GM13977 (cell line): Measurements from ENCODE around the gene INPP4A.

ENCODE experiments used
- DNase-seq: peaks from one replicate; pipeline ENCODE4 v3.0.0; 2012; ENCODE audit warnings: low spot score
- in situ Hi-C: fragments of 300-500 bp; cut with MboI; formaldehyde crosslinking; loops from one replicate; pipeline ENCODE4 v1.12.0; 2022; ENCODE audit warnings: low sequenced_read_pairs, low pct_unique_long_range_greater_than_20kb, mixed read lengths, inconsistent platforms; ENCODE audit not compliant: unreplicated experiment
- TF ChIP-seq, protein P1 (sequence below): IDR thresholded peaks from 2 replicates; pipeline ENCODE4 v1.5.1; 2012; ENCODE audit warnings: mild to moderate bottlenecking, control low read depth; ENCODE audit not compliant: insufficient read depth; ENCODE audit errors: extremely low read depth, missing control alignments

The INPP4A gene

DNA sequence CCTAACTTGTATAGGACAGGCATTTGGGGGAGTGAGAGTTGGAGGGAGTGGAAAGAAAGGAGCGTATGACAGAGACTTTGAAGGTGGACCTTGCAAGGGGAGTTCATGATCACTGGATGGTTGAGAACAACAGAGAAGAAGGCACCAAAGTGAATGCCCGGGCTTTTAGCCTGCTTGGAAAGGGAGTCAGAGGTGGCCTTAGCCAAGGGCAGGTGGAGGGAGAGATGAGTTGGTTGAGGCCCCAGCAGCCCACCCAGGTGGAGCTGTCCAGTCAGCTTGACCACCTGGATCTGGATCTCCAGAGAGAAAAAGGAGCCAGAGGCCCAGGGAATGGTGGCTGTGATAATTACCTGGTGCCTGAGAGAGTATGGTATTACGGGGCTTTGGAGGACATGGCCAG is 90.1 kb downstream of the INPP4A start:
- TF ChIP-seq, protein P1, sequence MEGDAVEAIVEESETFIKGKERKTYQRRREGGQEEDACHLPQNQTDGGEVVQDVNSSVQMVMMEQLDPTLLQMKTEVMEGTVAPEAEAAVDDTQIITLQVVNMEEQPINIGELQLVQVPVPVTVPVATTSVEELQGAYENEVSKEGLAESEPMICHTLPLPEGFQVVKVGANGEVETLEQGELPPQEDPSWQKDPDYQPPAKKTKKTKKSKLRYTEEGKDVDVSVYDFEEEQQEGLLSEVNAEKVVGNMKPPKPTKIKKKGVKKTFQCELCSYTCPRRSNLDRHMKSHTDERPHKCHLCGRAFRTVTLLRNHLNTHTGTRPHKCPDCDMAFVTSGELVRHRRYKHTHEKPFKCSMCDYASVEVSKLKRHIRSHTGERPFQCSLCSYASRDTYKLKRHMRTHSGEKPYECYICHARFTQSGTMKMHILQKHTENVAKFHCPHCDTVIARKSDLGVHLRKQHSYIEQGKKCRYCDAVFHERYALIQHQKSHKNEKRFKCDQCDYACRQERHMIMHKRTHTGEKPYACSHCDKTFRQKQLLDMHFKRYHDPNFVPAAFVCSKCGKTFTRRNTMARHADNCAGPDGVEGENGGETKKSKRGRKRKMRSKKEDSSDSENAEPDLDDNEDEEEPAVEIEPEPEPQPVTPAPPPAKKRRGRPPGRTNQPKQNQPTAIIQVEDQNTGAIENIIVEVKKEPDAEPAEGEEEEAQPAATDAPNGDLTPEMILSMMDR: no peak
- no peak for DNase-seq
- in situ Hi-C loops: no loop called here

DNA sequence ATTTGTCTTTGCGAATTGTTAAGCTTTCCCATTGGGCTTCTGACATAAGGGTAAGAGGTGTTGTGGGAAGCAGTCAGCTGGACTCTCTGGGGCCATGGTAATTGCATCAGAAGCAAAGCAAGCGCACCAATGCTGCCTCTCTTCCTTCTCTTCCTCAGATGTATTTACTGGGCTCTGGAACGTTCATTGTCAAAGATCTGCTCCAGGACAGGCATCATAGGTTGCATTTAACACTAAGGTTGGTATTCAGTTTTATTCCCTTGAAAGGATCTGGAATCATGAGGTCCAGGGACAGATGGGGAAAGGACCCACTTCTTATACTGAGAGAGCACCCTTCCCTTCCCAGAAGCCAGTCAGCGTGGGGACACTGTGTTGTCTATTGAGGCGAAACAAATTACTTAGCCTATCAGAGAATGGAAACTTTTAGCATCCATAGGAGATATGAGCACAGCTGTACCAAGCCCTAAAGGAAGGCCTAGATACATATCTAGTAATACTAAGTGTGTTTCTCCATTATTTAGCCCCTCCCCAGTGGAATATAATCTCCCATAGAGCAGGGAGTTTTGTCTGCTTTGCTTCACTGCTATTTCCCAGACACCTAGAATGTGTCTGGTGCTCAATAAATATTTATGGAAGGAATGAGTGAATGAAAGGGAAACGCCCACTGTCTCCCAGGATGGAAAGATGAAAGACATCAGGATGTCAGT is 91.5 kb downstream of the INPP4A start:
- DNase-seq: no peak
- TF ChIP-seq, protein P1: no peak
- in situ Hi-C loops: no loop called here

DNA sequence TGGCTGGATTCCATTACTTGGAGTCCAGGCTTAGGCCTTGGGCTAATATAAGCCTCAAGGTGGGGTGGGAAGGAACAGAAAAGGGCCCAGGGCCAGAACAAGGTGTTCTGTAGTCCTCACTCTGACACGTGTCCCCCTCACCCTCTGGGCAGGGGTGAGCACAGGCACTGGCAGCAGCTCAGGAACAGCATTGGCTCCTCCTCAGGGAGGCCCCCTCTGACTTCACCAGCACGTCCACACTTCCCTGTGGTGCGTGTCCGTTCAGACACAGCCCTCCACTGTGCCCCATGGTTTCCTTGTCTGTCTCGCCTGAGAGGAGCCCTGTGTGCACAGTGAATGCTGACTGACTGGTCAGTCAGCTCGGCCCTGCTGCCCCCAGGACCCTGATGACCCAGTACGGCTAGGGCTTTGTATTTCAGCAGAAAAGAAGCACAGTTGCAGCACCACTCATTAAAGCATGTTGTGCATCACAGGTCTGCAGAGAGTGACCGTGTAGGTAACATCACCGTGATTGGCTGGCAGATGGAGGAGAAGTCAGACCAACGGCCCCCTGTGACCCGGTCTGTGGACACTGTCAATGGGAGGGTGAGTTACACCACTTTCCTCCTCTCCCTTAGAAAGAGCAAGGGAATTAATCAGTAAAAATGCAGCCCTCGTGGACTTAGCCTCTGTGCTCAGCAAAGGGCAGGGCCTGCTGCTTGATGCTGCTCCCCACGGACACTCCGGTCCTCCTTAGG is 92.9 kb downstream of the INPP4A start:
- no peak for DNase-seq
- TF ChIP-seq, protein P1: no peak
- in situ Hi-C loops: no loop called here

DNA sequence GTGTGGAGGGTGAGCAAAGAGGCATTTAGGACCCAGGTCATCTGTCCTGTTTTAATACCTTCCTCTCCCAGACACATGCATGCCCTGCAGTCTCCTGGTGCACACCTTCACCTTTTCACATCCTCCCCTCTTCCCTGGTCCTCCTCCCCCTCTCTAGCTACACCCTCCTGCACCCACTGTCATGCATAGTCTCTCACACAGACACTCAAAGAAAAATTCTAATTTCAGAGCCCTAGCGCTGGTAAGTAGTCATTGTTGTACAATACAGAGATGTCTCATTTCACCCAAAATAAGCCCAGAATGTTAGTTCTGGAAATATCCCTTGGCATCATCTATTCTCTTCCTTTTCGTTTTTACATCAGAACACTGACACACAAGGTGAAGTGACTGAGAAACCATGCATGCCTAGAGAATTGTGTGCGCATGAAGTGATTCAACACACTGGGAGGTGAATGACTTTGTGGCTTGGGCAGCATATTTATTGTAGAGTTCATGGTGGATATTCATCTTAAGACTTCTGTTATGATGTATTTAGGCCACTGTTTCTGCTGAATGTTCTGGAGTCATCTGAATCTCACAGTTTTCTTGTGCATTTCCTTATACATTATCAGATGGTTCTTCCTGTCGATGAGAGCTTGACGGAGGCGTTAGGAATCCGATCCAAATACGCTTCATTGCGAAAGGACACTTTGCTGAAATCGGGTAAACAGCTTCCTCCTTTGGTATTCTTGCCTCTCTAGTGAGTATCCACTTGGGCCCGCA is 93.8 kb downstream of the INPP4A start:
- in situ Hi-C loops: no loop called here
- DNase-seq: no peak
- TF ChIP-seq, protein P1: no peak

DNA sequence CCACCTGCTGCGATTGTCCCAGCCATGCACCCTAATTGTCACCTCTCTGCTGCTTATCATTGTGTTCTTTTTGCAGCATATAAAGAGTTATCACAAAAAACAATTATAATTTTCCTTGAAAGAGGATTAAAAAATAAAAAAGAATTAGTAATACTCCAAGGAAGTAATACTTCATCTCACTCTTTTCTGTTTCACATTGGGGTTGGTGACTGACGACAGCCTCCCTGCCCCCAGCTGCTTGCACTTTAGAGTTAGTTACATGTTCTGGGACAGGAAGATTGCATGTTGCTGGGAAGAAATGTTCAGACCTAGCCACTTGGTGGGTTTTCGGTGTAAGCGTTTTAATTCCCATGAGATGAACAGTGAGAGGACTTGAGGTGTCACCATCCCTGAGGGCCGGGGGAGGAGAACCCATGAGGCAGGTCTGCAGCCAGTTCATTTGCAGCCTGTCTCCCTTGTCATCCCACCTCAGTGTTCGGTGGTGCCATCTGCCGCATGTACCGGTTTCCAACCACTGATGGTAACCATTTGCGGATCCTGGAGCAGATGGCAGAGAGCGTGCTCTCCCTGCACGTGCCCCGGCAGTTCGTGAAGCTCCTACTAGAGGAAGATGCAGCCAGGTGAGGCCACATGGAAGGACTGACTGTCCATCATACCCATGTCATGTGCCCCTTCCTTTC is 94.5 kb downstream of the INPP4A start:
- TF ChIP-seq, protein P1: no peak
- no peak for DNase-seq
- in situ Hi-C loops: no loop called here

DNA sequence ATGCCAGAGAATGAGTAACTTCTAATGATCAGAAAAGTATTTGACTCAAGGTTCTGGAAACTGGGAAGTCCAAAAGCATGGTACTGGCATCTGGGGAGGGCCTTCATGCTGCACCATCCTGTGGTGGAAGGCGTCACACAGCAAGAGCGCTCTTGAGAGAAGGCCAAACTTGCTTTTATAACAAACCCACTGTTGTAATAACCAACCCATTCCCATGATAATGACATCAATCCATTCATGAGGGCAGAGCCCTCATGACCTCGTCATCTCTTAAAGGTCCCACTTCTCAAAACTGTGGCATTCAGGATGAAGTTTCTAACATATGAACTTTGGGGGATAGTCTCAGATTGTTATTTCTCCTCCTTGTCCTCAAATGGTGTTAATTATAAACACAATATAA is 95.9 kb downstream of the INPP4A start:
- no peak for DNase-seq
- in situ Hi-C loops: no loop called here
- TF ChIP-seq, protein P1: no peak
